Ovary (tissue), 3 donors: ENCODE data around the gene FNIP1.

ENCODE experiments used
- CTCF ChIP-seq, 3 donors: fragments of 450-650 bp in 2 of 3; fragments of 200-600 bp in 1 of 3; IDR thresholded peaks; one replicate each; pipeline versions ENCODE4 v1.5.1 to v1.8.0; 2016 to 2022; ENCODE audit warnings: antibody characterized with exemption in 3 of 3, mild to moderate bottlenecking in 1 of 3
- POLR2A ChIP-seq: fragments of 450-650 bp; IDR thresholded peaks from one replicate; pipeline ENCODE4 v1.6.1; 2017; ENCODE audit warnings: antibody characterized with exemption, mild to moderate bottlenecking, moderate library complexity
- donor health status: DM: no; HTN: no; CAD: no.

- TF ChIP-seq CTCF (IDR thresholded peaks at IDR 0.05) (no peak), POLR2A (no peak)
Observed at GRCh38 chr5:131635684-131636572, 160.9 kb downstream of the FNIP1 start.
